ENCODE data around the gene SCAF4. TPM values are rescaled to one million over a fixed set of nuclear protein-coding genes. Genes with fewer than 3 reads are reported as not detected.

The SCAF4 gene
- total RNA-seq, 1 donor from 2014 or later = 49.7 TPM

DNA sequence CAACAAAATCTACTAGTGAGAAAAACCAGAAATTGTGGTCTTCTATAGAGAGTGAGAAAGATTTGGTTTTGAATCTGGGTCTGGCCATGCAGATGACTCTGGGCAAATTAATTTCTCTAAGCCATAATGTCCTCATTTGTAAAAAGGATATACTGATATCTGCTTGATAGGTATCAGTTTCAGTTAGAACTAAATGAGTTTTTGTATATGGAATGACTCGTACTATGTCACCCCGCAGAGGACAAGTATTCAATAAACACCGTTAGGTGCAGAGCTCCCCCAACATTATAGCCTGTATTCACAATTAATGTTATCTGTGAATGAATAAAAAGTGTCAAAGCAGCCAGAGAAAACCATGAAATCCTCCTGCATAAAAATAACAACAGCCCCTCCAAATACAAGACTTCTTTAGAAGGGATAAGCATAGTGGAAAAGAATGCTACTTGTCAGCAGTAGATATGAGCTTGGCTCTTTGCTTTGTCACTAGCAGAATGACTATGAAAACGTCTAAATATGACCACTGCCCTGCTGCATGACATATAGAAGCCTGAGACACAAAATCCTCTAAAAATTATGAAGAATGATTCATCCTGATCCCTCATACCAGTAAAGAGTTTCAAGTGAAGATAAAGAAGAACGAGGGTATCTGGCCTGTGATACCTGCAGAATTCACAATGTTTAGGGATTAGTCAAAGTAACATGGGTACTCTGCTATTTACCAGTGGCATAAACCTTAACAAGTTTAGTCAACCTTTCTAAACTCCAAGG is 17.8 kb downstream of the SCAF4 start:
- Mint-ChIP-seq H3K27me3 (ENCODE audit: unreplicated experiment) (no peaks in the 10 kb centered on the region), H3K9me3 (ENCODE audit: unreplicated experiment) (no peaks in the 10 kb centered on the region), H3K27ac (ENCODE audit: unreplicated experiment) (peak overlapping the region; percentile 0), H3K36me3 (ENCODE audit: low read depth, unreplicated experiment) (no peaks in the 10 kb centered on the region), H3K4me3 (ENCODE audit: unreplicated experiment) (no peak overlapping the region), H3K4me1 (ENCODE audit: unreplicated experiment) (peaks cover 16% of the 10 kb centered on the region)
- no peak for DNase-seq (ENCODE audit: low spot score)
- TF ChIP-seq, protein P1, sequence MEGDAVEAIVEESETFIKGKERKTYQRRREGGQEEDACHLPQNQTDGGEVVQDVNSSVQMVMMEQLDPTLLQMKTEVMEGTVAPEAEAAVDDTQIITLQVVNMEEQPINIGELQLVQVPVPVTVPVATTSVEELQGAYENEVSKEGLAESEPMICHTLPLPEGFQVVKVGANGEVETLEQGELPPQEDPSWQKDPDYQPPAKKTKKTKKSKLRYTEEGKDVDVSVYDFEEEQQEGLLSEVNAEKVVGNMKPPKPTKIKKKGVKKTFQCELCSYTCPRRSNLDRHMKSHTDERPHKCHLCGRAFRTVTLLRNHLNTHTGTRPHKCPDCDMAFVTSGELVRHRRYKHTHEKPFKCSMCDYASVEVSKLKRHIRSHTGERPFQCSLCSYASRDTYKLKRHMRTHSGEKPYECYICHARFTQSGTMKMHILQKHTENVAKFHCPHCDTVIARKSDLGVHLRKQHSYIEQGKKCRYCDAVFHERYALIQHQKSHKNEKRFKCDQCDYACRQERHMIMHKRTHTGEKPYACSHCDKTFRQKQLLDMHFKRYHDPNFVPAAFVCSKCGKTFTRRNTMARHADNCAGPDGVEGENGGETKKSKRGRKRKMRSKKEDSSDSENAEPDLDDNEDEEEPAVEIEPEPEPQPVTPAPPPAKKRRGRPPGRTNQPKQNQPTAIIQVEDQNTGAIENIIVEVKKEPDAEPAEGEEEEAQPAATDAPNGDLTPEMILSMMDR (IDR thresholded peaks at IDR 0.05; ENCODE audit: unreplicated experiment) = no peak

DNA sequence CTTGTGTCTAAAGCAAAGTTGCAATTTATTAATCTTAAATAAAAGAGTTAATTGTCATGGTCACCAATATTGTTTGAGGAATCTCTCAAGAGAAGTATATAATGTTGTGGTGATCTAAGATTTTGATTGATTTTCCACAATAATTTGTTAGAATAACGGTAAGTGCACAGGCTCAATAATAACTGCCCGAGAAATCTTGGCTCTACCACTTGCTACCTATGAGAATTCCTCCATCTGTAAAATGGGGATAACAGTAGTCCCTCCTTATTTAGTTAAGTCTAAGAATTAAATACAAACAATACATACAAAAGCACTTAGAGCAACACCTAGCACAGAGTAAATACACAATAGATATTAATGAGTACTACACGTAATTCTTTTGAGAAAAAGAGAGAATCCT is 18.8 kb downstream of the SCAF4 start:
- Mint-ChIP-seq H3K4me1 (ENCODE audit: unreplicated experiment) (peaks cover 21% of the 10 kb centered on the region), H3K9me3 (ENCODE audit: unreplicated experiment) (no peaks in the 10 kb centered on the region), H3K4me3 (ENCODE audit: unreplicated experiment) (no peak overlapping the region), H3K27ac (ENCODE audit: unreplicated experiment) (peak overlapping the region; percentile 75), H3K36me3 (ENCODE audit: low read depth, unreplicated experiment) (no peaks in the 10 kb centered on the region), H3K27me3 (ENCODE audit: unreplicated experiment) (no peaks in the 10 kb centered on the region)
- DNase-seq (ENCODE audit: low spot score) = no peak
- TF ChIP-seq, protein P1 (IDR thresholded peaks at IDR 0.05; ENCODE audit: unreplicated experiment) = no peak

DNA sequence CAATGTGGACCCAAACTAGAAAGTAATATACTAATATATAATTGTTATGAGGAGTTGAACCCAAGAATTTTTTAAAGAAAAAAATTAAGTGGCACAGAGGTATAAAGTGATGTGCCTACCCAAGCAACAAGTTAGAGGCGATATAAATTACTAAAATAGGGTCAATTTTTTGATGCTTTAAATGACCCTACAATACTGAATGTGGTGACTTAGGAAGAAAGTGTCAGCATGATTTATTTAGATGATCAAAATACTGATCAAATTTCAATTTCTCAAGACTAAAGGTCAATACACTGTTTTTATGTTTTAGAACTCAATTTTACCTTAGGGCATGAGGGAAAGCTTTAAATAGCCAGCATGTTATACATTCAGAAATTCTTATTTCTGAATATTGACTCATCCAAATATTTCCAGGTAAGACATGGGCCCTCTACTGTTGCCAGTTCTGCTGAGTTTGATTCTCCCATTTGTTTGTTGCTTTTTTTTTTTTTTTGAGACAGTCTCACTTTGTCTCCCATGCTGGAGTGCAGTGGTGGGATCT is 20.1 kb downstream of the SCAF4 start:
- TF ChIP-seq, protein P1 (IDR thresholded peaks at IDR 0.05; ENCODE audit: unreplicated experiment) = no peak
- no peak for DNase-seq (ENCODE audit: low spot score)
- Mint-ChIP-seq H3K9me3 (ENCODE audit: unreplicated experiment) (no peaks in the 10 kb centered on the region), H3K27me3 (ENCODE audit: unreplicated experiment) (no peaks in the 10 kb centered on the region), H3K4me1 (ENCODE audit: unreplicated experiment) (peaks cover 21% of the 10 kb centered on the region), H3K4me3 (ENCODE audit: unreplicated experiment) (no peak overlapping the region), H3K27ac (ENCODE audit: unreplicated experiment) (no peak overlapping the region), H3K36me3 (ENCODE audit: low read depth, unreplicated experiment) (no peaks in the 10 kb centered on the region)

DNA sequence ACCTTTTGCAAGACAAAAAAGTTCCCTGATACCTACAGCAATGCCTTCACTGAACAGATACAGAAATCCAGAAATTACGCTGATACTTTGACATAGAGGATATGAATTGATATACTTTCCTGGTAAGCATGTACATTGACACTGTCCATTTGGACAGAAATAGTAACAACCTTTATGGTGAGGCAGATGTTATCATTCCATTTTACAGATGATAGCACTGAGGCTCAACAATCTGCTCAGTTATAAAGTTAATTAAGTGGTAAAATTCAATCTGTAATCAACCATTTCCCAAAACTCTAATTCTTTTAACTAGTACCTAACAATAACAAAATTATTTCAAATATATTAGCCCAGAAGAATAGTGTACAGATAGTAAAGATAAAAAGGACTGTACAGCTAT is 20.6 kb downstream of the SCAF4 start:
- DNase-seq (ENCODE audit: low spot score) = no peak
- Mint-ChIP-seq H3K9me3 (ENCODE audit: unreplicated experiment) (no peaks in the 10 kb centered on the region), H3K4me1 (ENCODE audit: unreplicated experiment) (peaks cover 21% of the 10 kb centered on the region), H3K27ac (ENCODE audit: unreplicated experiment) (no peak overlapping the region), H3K4me3 (ENCODE audit: unreplicated experiment) (no peak overlapping the region), H3K27me3 (ENCODE audit: unreplicated experiment) (no peaks in the 10 kb centered on the region), H3K36me3 (ENCODE audit: low read depth, unreplicated experiment) (no peaks in the 10 kb centered on the region)
- TF ChIP-seq, protein P1 (IDR thresholded peaks at IDR 0.05; ENCODE audit: unreplicated experiment) = no peak

DNA sequence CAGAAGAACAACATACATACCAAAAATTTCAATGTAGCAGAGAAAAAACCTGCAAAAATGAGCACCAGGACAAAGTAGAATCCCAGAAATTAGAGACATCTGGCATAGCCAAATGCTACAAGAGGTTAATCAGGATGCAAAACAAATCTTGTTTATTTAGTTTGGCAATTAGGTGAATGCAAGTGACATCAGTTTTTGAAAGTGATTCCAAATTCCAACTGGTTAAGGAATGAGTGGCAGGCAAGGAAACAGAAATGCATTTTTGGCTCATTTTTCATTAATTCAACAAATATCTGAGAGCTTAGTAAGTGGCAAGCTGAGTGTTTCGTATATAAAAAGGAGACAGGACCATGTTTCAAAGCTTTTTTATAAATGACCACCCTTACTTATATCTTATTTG is 21.3 kb downstream of the SCAF4 start:
- Mint-ChIP-seq H3K36me3 (ENCODE audit: low read depth, unreplicated experiment) (no peaks in the 10 kb centered on the region), H3K9me3 (ENCODE audit: unreplicated experiment) (no peaks in the 10 kb centered on the region), H3K4me3 (ENCODE audit: unreplicated experiment) (no peak overlapping the region), H3K27ac (ENCODE audit: unreplicated experiment) (no peak overlapping the region), H3K4me1 (ENCODE audit: unreplicated experiment) (peaks cover 22% of the 10 kb centered on the region), H3K27me3 (ENCODE audit: unreplicated experiment) (no peaks in the 10 kb centered on the region)
- no peak for DNase-seq (ENCODE audit: low spot score)
- TF ChIP-seq, protein P1 (IDR thresholded peaks at IDR 0.05; ENCODE audit: unreplicated experiment) = no peak

All from endothelial cell (in vitro differentiated cells).